HepG2 (cell line): Measurements from ENCODE around the gene S100Z. TPM values are rescaled to one million over a fixed set of nuclear protein-coding genes. Genes with fewer than 3 reads are reported as not detected.

ENCODE experiments used
- ATAC-seq: fragments of 200-7000 bp; cut with Tn5 transposase; 3 replicates; pipeline ENCODE4 v1.9.1; 2020; ENCODE audit warnings: mild to moderate bottlenecking, moderate library complexity
- BruUV-seq: library from RNA; stranded (reverse); fragments of 400-500 nt; replicated peaks from 2 replicates; lab custom pipeline; 2021; lab: Mats Ljungman, UMichigan
- CTCF ChIA-PET: fragments of 300-600 bp; formaldehyde crosslinking; extraction: SDS; loops from one replicate; lab custom pipeline; 2021; ENCODE audit warnings: low total read pairs, inconsistent platforms, low intra/inter-chr PET ratio; lab: Yijun Ruan, JAX
- POLR2A ChIA-PET: fragments of 350-600 bp; sonication (Branson Sonifier 250); formaldehyde crosslinking; loops from one replicate; lab custom pipeline; 2020; ENCODE audit warnings: antibody characterized with exemption, inconsistent platforms; lab: Yijun Ruan, JAX
- DNase-seq: peaks from one replicate; pipeline ENCODE4 v3.0.0-alpha.2; 2015; ENCODE audit warnings: low spot score
- FAIRE-seq: peaks from 3 replicates; lab custom pipeline; 2011; peaks lifted over from hg19 to GRCh38; lab: Jason Lieb, UNC
- H2AFZ ChIP-seq: one replicate; pipeline ENCODE4 v1.6.1; 2011; ENCODE audit warnings: low read length, inconsistent platforms
- H3K27ac ChIP-seq: fragments of 300-600 bp; 3 replicates; pipeline ENCODE4 v1.8.0; 2011; ENCODE audit warnings: mixed run types, mild to moderate bottlenecking, mixed read lengths, low read length, inconsistent platforms; ENCODE audit not compliant: insufficient read depth; ENCODE audit errors: extremely low read length
- H3K27me3 ChIP-seq, 2 experiments: fragments of 200-600 bp in 1 of 2; 2 replicates in 1 of 2; 3 replicates in 1 of 2; pipeline versions ENCODE4 v1.6.0 to v1.8.0; 2011; ENCODE audit warnings: low read length in 2 of 2, mild to moderate bottlenecking in 2 of 2, moderate library complexity in 2 of 2, inconsistent platforms in 1 of 2; ENCODE audit not compliant: insufficient read depth in 2 of 2, control insufficient read depth in 1 of 2
- H3K36me3 ChIP-seq, 2 experiments: fragments of 200-600 bp in 1 of 2; replicated peaks in 1 of 2; 2 replicates in 1 of 2; 3 replicates in 1 of 2; pipeline versions ENCODE4 v1.5.1 to v1.8.0; 2011; ENCODE audit warnings: low read length in 2 of 2, inconsistent platforms in 1 of 2; ENCODE audit not compliant: insufficient read depth in 2 of 2, control insufficient read depth in 1 of 2
- H3K4me1 ChIP-seq: 2 replicates; pipeline ENCODE4 v1.5.1; 2012; ENCODE audit warnings: low read length, inconsistent platforms; ENCODE audit not compliant: insufficient read depth
- H3K4me2 ChIP-seq: 2 replicates; pipeline ENCODE4 v1.6.0; 2011; ENCODE audit warnings: low read depth, low read length, inconsistent platforms
- H3K4me3 ChIP-seq, 3 experiments: fragments of 200-600 bp in 1 of 3; sonication (generic), shearing (Covaris generic) in 1 of 3; replicated peaks in 1 of 3; 2 replicates each; pipeline ENCODE4 v1.5.1; 2011 to 2016; ENCODE audit warnings: low read length in 3 of 3, inconsistent platforms in 2 of 3, low read depth in 2 of 3, mild to moderate bottlenecking in 2 of 3, control low read depth in 1 of 3, mixed read lengths in 1 of 3; ENCODE audit not compliant: insufficient read depth in 1 of 3
- H3K79me2 ChIP-seq: one replicate; pipeline ENCODE4 v1.6.1; 2011; ENCODE audit warnings: low read length, inconsistent platforms; ENCODE audit not compliant: insufficient read depth
- H3K9ac ChIP-seq: 2 replicates; pipeline ENCODE4 v1.6.0; 2011; ENCODE audit warnings: mild to moderate bottlenecking, low read depth, low read length, inconsistent platforms; ENCODE audit not compliant: insufficient read depth
- H3K9me3 ChIP-seq: 2 replicates; pipeline ENCODE4 v1.5.1; 2012; ENCODE audit warnings: mild to moderate bottlenecking, low read length
- H4K20me1 ChIP-seq: 2 replicates; pipeline ENCODE4 v1.6.0; 2011; ENCODE audit warnings: inconsistent platforms, mild to moderate bottlenecking, low read length, moderate library complexity; ENCODE audit not compliant: insufficient read depth
- AGO1 ChIP-seq: fragments of 200-400 bp; formaldehyde crosslinking; IDR thresholded peaks from 2 replicates; pipeline ENCODE4 v1.6.1; 2017; ENCODE audit warnings: mild to moderate bottlenecking, low read depth, low read length, moderate library complexity; ENCODE audit not compliant: poor library complexity, severe bottlenecking
- CENPT ChIP-seq: sonication (generic); formaldehyde crosslinking; IDR thresholded peaks from 2 replicates; pipeline ENCODE4 v1.8.0; 2022; ENCODE audit warnings: low read depth, mild to moderate bottlenecking, moderate library complexity, missing genetic modification reagents
- GZF1 ChIP-seq: sonication (generic); formaldehyde crosslinking; IDR thresholded peaks from 2 replicates; pipeline ENCODE4 v1.5.1; 2020; ENCODE audit warnings: mild to moderate bottlenecking, missing genetic modification reagents
- IKZF1 ChIP-seq: fragments of 450-650 bp; IDR thresholded peaks from 2 replicates; pipeline ENCODE4 v1.7.1; 2016
- NAIF1 ChIP-seq: sonication (generic); formaldehyde crosslinking; IDR thresholded peaks from 2 replicates; pipeline ENCODE4 v1.5.0; 2020; ENCODE audit warnings: mild to moderate bottlenecking, missing genetic modification reagents, borderline replicate concordance
- NBN ChIP-seq: fragments of 450-650 bp; conservative IDR thresholded peaks from 2 replicates; pipeline ENCODE4 v1.6.1; 2017
- PAX8 ChIP-seq: sonication (generic); formaldehyde crosslinking; IDR thresholded peaks from 2 replicates; pipeline ENCODE4 v1.8.0; 2022; ENCODE audit warnings: mild to moderate bottlenecking, missing genetic modification reagents, borderline replicate concordance
- REPIN1 ChIP-seq: sonication (generic); formaldehyde crosslinking; IDR thresholded peaks from 2 replicates; pipeline ENCODE4 v1.8.0; 2022; ENCODE audit warnings: missing genetic modification reagents, low read depth, mild to moderate bottlenecking, borderline replicate concordance
- SALL1 ChIP-seq: sonication (generic); formaldehyde crosslinking; IDR thresholded peaks from 2 replicates; pipeline ENCODE4 v1.8.0; 2022; ENCODE audit warnings: mild to moderate bottlenecking, missing genetic modification reagents
- SALL2 ChIP-seq: sonication (generic); formaldehyde crosslinking; IDR thresholded peaks from 2 replicates; pipeline ENCODE4 v1.8.1; 2023; ENCODE audit warnings: mild to moderate bottlenecking, missing genetic modification reagents, inconsistent platforms
- TAF15 ChIP-seq: fragments of 200-400 bp; formaldehyde crosslinking; IDR thresholded peaks from one replicate; pipeline ENCODE4 v1.6.1; 2018; ENCODE audit warnings: mild to moderate bottlenecking, low read depth, low read length; ENCODE audit not compliant: poor library complexity, severe bottlenecking
- TGIF2 ChIP-seq: IDR thresholded peaks from 2 replicates; pipeline ENCODE4 v1.6.1; 2016; ENCODE audit warnings: control low read depth, missing compliant biosample characterization
- ZFP36L1 ChIP-seq: sonication (generic); formaldehyde crosslinking; IDR thresholded peaks from 2 replicates; pipeline ENCODE4 v1.8.0; 2022; ENCODE audit warnings: mild to moderate bottlenecking, missing genetic modification reagents, moderate library complexity
- ZNF749 ChIP-seq: sonication (generic); formaldehyde crosslinking; IDR thresholded peaks from 2 replicates; pipeline ENCODE4 v1.8.0; 2022; ENCODE audit warnings: mild to moderate bottlenecking, missing genetic modification reagents, moderate library complexity, borderline replicate concordance
- ZNF782 ChIP-seq: sonication (generic); formaldehyde crosslinking; IDR thresholded peaks from 2 replicates; pipeline ENCODE4 v1.4.0; 2020; ENCODE audit warnings: missing genetic modification reagents, mild to moderate bottlenecking, borderline replicate concordance
- WGBS: methylation state at CpG from one replicate; pipeline ENCODE4 v1.1.6; 2017; ENCODE audit warnings: low lambda C conversion rate; 5-methylcytosine and 5-hydroxymethylcytosine counted together
- in situ Hi-C: cut with HindIII; loops from 2 replicates; pipeline ENCODE4 v1.10.0; 2017; ENCODE audit warnings: low pct_unique_long_range_greater_than_20kb; ENCODE audit not compliant: extremely low pct_ligation_motif_present
- intact Hi-C: fragments of 100-400 bp; cut with micrococcal nuclease; formaldehyde crosslinking; loops from one replicate; pipeline ENCODE4 v1.10.0; 2022; ENCODE audit not compliant: unreplicated experiment
- polyA plus RNA-seq, 8 experiments: library from polyadenylated mRNA; depleted of rRNA in 3 of 8; stranded (reverse) in 7 of 8; unstranded in 1 of 8; fragments of >200 nt; fragmentation: Illumina TruSeq in 4 of 8; extraction: Trizol in 4 of 8; gene quantifications; 2 replicates each; pipeline versions ENCODE4 v1.2.1 to v1.2.3, GENCODE V29; 2011 to 2016; ENCODE audit warnings: low read depth in 4 of 8, missing spikeins in 1 of 8, mixed read lengths in 1 of 8; ENCODE audit not compliant: insufficient read depth in 1 of 8
- total RNA-seq, 5 experiments: library from RNA; depleted of rRNA; stranded (reverse); fragments of >200 nt; fragmentation: Illumina TruSeq; extraction: Trizol; gene quantifications; 2 replicates each; pipeline ENCODE4 v1.2.3, GENCODE V29; 2016; ENCODE audit warnings: low read depth in 1 of 5
- TF ChIP-seq, protein P1 (sequence below): sonication (generic); formaldehyde crosslinking; IDR thresholded peaks from 2 replicates; pipeline ENCODE4 v1.5.1; 2020; ENCODE audit warnings: missing genetic modification reagents, mild to moderate bottlenecking, borderline replicate concordance
- TF ChIP-seq, protein P2 (sequence below): sonication (generic); formaldehyde crosslinking; IDR thresholded peaks from 2 replicates; pipeline ENCODE4 v1.4.0; 2020; ENCODE audit warnings: missing genetic modification reagents, borderline replicate concordance
- TF ChIP-seq, protein P3 (sequence below): IDR thresholded peaks from 2 replicates; pipeline ENCODE4 v1.6.1; 2016

The S100Z gene
- total and polyA plus RNA-seq, 2 of the 13 experiments (the other 11 are each of a cell fraction or from before 2014, with no cell fraction given): 0.22 TPM; not detected in 1

DNA sequence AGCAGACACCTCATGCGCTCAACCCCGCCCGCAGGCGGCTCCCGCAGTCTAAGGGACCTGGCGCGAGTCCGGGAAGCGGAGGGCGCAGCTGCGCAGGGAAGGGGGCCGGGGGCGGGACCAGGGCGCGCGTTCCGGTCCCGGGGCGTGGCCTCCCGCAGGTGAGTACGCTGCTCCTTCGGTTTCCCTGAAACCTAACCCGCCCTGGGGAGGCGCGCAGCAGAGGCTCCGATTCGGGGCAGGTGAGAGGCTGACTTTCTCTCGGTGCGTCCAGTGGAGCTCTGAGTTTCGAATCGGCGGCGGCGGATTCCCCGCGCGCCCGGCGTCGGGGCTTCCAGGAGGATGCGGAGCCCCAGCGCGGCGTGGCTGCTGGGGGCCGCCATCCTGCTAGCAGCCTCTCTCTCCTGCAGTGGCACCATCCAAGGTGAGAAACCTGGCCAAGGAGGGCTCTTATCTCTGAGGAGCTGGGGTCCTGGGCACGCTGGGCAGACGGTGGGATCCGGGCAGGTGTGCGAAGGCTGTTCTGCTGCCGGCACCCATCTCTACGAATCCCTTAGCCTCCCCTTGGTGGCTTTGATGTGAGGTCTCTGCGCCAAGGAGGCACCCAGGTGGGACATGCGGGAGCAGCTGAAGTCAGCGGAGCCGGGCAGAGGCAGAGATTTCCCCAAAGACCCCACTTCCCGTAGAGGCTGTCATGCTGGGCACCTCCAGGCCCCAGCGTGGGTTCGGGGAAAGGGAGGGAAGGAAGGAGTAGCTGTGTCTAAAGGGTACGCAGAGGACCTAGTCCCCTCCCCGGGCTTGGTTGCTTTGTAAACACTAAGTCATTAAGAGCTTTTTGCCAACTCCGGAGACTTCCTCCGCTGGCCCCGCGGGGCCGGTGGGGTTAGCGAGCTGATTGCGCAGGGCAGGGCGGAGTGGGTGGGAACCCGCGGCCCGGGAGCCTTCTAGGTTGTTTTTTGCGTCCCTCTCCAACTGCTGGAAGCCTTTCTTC is 30.7 kb upstream of the S100Z start, which contains the start of gene F2RL1:
Gene F2RL1, plus strand, starts transcription at position 187 of the 988 bp plus-strand sequence. Its CDS starts 153 bp downstream, at position 340.
- FAIRE-seq (peak; percentile 66), ATAC-seq (peak; percentile 95), DNase-seq (peak; percentile 81)
- 0% methylated on average over 5 of the region's 72 CpGs for WGBS
- H3K79me2 ChIP-seq: peaks cover 2% of the 10 kb centered on the region
- CTCF ChIA-PET: no interaction called here
- in situ Hi-C loops (no loop called here), intact Hi-C loops (no loop called here)
- peak within 1 kb of the TSS; percentile 77 to 84 (median 80) for H3K4me3 ChIP-seq
- H3K27ac ChIP-seq: no peak within 1 kb of the TSS
- H3K9me3 ChIP-seq: no peaks in the 10 kb centered on the region
- H3K4me1 ChIP-seq: peaks cover 37% of the 10 kb centered on the region
- POLR2A ChIA-PET: interaction anchor here (0.8 to 3.6 kb wide), 6 partner anchors 12 to 80 kb away, joined by 3 to 44 read pairs (median 4); no protein-coding TSS in a partner anchor
- H3K9ac ChIP-seq: peak within 1 kb of the TSS; percentile 68
- no peaks in the 10 kb centered on the region for H4K20me1 ChIP-seq
- TSS peak; percentile 78 for BruUV-seq
- H3K4me2 ChIP-seq: peak within 1 kb of the TSS; percentile 93
- no peaks in the 10 kb centered on the region for H3K27me3 ChIP-seq
- H2AFZ ChIP-seq: peak within 1 kb of the TSS; percentile 8
- no peaks in the 10 kb centered on the region for H3K36me3 ChIP-seq
- TF ChIP-seq, protein P1, sequence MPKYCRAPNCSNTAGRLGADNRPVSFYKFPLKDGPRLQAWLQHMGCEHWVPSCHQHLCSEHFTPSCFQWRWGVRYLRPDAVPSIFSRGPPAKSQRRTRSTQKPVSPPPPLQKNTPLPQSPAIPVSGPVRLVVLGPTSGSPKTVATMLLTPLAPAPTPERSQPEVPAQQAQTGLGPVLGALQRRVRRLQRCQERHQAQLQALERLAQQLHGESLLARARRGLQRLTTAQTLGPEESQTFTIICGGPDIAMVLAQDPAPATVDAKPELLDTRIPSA (CRISPR knock-in tag): no peak
- no peak for TF ChIP-seq ZNF782 (CRISPR knock-in tag)
- no peak for TF ChIP-seq CENPT (CRISPR knock-in tag)
- TF ChIP-seq NAIF1: no peak
- no peak for TF ChIP-seq TAF15
- TF ChIP-seq SALL1 (CRISPR knock-in tag): peak; percentile 51
- TF ChIP-seq SALL2 (CRISPR knock-in tag): no peak
- no peak for TF ChIP-seq PAX8 (CRISPR knock-in tag)
- TF ChIP-seq AGO1: no peak
- no peak for TF ChIP-seq ZFP36L1 (CRISPR knock-in tag)
- TF ChIP-seq IKZF1: no peak
- no peak for TF ChIP-seq TGIF2 (CRISPR knock-in tag)
- TF ChIP-seq, protein P2, sequence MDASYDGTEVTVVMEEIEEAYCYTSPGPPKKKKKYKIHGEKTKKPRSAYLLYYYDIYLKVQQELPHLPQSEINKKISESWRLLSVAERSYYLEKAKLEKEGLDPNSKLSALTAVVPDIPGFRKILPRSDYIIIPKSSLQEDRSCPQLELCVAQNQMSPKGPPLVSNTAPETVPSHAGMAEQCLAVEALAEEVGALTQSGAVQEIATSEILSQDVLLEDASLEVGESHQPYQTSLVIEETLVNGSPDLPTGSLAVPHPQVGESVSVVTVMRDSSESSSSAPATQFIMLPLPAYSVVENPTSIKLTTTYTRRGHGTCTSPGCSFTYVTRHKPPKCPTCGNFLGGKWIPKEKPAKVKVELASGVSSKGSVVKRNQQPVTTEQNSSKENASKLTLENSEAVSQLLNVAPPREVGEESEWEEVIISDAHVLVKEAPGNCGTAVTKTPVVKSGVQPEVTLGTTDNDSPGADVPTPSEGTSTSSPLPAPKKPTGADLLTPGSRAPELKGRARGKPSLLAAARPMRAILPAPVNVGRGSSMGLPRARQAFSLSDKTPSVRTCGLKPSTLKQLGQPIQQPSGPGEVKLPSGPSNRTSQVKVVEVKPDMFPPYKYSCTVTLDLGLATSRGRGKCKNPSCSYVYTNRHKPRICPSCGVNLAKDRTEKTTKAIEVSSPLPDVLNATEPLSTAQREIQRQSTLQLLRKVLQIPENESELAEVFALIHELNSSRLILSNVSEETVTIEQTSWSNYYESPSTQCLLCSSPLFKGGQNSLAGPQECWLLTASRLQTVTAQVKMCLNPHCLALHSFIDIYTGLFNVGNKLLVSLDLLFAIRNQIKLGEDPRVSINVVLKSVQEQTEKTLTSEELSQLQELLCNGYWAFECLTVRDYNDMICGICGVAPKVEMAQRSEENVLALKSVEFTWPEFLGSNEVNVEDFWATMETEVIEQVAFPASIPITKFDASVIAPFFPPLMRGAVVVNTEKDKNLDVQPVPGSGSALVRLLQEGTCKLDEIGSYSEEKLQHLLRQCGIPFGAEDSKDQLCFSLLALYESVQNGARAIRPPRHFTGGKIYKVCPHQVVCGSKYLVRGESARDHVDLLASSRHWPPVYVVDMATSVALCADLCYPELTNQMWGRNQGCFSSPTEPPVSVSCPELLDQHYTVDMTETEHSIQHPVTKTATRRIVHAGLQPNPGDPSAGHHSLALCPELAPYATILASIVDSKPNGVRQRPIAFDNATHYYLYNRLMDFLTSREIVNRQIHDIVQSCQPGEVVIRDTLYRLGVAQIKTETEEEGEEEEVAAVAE (CRISPR knock-in tag): no peak
- no peak for TF ChIP-seq REPIN1 (CRISPR knock-in tag)
- TF ChIP-seq, protein P3, sequence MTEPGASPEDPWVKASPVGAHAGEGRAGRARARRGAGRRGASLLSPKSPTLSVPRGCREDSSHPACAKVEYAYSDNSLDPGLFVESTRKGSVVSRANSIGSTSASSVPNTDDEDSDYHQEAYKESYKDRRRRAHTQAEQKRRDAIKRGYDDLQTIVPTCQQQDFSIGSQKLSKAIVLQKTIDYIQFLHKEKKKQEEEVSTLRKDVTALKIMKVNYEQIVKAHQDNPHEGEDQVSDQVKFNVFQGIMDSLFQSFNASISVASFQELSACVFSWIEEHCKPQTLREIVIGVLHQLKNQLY (CRISPR knock-in tag): no peak
- no peak for TF ChIP-seq GZF1
- no peak for TF ChIP-seq ZNF749 (CRISPR knock-in tag)
- no peak for TF ChIP-seq NBN
